Inflammatory macrophage (primary cell): Measurements from ENCODE around the gene VEZT.

Experiments used
- DNase-seq, 2 donors: peaks; one replicate each; pipeline ENCODE4 v3.0.0-alpha.2; 2020 to 2022

Gene VEZT

DNA sequence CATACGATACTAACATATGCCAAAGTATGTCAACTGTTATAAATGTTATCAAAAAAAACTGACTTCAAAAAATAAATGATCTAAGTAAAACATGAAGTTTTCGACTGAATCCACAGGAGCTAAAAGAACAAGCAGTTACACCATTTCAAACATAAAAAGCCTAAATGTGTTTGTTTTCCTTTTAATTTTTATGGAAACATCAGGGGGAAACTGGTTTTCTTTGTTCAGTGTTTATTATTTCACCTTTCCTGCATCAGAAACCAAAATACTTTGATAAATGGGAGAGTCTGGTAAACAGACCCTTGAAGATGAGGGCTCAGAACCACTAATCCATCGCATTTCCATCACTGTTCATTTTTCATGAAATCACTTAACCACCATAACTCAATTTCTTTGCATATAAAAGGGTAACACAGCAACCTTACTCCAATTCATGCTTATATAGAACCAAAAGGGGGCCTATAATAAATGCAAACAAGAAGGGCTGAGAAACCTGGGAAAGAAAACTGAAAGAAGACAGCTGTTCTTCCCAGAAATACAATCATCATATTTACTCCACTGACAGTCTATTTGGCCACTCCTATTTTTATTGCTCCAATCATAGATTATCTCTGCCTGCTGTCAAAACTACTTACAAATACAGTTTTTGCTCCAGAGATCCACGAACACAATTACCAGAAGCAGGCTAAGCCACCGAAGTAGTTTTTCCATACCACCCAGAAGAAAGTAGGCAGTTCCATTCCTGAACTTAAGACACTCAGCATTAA lies 17.3 kb upstream of the VEZT start:
- DNase-seq: no peak

DNA sequence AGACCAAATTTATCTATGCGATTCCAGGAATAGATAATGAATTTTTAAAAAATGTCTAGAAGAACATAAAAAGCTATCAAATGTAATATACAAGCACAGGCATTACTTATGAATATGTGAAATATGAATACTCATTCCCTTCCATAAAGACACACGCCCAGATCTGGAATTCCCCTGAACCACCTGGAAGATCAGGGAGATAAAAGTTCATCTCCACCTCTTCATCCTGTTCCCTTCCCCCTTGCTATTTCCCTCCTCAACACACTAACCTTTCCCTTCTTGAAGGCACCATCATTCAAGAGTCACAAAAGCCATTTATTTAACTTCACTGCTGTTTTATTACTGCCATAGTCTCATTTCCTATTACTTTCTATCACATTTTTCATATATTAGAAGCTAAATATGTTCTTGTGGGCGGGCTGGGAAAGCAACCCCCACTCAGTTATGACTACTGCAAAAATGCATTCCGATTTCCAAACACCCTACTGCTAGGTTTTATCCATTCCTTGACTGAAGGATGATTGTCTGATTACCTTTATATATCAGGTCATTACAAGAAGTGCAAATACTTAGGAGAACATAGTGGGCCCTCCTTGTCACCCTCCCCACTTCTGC lies 16.4 kb upstream of the VEZT start:
- DNase-seq: peak in 1 of 2 donors; percentile 34

DNA sequence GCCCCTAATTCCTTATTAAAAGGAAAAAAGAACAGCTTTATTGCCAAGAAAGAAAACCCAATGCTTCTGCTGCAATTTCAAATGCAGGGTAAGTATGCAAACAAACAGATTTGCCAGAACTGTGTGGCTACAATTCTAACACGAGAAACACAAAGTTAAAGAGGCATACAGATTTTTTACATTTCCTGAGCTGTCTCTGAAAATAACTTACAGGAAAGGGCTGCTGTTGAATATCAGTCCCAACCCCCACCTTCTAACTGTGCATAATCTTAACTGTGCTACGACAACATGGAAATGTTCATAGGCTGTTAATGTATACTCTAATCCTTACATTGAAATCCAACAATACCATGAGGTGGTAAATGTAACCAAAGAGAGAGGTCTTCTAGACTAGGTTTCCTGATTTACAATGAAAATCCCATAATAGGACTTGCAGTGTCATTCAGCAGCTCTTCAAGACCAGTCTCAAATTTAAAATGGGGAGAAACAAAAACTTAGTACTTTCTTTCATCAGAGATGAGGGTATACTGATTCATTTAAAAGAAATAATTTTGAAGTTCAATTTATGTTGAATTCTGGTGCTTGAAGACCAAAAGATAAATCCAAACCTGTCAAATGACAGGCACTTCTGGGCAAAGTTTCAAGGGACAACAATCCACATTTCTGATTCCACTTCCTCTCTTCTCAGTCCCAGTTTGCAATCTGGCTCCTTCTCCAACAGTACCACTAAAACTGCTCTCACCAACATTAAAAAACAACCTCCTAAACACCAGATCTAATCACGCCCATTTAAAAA lies 14.7 kb upstream of the VEZT start:
- DNase-seq: no peak

DNA sequence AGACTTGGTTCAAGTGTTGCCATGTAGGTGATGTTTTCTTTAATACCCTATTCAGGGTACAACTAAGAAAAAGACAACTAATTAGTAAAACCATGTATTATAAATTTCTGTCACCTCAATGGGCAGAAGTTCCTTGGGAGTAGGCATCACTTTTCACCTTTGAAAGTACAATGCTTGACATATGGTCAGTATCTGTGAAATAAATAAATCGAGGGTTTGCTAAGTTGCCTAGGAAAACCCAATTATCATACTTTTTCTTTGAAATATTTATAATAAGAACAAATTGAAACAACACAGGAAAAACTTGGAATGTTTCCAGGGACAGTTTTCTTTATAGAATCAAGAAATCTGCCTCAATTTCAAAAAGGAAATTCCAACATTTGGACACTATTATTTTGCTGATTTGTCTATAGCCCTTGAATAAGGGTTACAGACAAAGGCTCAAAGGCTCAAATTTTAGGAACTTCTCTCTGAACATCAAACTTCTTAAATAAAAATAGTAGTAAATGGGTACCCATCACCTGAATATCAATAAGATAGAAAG lies 14.0 kb upstream of the VEZT start:
- no peak for DNase-seq

DNA sequence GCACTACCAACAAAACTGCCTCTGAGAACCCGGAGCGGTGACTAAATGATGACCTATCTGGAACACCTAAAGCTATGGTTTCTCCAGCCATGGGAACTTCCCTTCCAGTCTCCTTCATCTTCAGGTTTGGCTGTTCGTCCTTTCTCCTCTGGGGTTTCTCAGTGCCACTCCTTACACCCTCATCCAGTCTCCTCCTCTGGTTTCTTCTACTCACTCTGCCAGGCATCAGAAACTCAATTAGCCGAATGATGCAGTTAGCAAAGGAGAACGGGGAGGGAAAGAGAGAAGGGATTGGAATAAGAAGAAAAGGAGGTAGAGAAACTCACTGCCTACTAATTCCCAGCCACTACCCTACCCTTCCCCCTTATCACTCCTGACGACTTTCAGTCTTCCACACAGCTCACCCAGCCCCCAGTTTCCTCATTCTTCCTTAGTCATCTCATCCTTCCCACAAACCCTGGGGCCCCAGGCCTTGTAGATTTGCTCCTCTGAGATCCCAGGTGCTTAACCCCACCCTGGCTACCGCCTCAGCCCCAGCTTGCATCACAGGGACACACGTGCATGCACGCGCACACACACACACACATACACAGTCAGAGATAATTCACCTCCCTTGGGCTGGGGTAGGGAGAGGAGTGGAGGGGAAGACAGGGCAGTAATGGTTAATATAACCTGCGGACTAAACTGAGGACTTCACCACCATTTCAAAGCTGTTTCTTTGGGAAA lies 13.3 kb upstream of the VEZT start:
- DNase-seq: peak; percentile 42 to 72

DNA sequence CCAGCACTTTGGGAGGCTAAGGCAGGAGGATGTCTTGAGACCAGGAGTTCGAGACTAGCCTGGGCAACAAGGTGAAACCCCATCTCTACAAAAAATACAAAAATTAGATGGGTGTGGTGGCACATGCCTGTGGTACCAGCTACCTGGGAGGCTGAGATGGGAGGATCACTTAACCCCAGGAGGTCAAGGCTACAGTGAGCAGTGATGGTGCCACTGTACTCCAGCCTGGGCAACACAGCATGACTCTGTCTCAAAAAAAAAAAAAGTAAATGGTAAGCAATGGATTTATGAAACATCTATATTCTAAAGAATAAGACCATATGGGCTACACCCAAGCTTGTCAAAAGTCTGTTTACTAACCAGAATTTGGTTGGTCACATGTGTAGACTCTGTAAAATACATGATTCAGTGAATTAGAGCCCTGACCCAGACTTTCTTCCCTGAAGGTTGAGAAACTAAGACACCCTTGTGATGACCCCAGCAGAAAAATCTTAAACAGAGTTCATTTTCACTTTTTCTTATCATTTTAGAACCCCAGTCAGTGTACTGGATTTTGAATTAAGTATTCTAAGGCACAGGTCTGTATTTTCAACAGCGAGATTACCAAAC lies 12.5 kb upstream of the VEZT start:
- peak; percentile 33 to 44 for DNase-seq

DNA sequence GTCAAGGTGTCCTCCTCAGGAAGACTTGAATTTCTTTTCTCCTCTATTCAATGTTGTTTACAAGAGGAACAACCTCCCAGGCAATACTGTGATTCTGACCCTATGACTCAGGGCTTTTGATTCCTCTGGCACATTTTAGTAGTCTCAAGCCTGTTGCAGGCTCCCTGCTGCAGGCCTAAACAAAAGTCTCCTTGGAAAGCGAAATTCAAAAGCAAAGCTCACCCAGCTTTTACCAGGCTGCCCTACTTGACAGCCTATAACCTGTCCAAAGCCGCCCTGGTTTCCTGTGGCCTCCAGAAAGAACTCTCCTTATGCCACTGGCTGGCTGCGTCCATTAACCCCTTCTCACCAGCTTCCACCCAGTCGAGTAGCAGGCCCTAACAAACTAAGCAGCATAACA lies 11.9 kb upstream of the VEZT start:
- peak; percentile 58 to 73 for DNase-seq

DNA sequence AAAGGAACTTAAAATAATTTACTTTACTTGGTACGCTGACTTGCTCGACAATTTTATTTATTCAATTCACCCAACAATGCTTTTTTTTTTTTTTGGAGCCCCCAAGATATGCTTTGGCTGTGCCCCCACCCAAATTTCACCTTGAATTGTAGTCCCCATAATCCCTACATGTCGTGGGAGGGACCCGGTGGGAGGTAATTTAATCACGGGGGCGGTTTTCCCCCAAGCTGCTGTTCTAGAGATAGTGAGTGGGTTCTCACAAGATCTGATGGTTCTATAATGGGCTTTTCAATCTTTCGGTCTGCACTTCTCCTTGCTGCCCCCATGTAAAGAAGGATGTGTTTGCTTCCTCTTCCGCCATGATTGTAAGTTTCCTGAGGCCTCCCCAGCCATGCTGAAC lies 10.7 kb upstream of the VEZT start:
- no peak for DNase-seq

DNA sequence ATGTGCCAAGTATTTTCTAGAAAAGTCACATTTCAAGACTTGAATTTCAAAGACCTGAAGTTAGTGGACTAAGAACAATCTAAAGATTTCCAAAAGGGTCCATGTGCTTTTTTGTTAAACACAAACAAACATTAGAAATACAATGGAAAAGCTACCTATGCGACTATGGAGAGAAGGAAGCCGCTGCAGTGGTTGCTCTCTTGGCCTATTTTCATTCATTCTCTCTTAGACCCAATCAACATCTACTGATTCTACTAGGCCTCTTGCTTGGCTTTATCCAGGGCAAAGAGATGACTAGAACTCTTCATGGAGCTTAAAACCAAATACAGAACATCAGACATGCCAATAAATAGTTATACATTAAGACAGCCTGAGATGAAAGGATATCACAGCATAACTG lies 10.2 kb upstream of the VEZT start:
- no peak for DNase-seq

DNA sequence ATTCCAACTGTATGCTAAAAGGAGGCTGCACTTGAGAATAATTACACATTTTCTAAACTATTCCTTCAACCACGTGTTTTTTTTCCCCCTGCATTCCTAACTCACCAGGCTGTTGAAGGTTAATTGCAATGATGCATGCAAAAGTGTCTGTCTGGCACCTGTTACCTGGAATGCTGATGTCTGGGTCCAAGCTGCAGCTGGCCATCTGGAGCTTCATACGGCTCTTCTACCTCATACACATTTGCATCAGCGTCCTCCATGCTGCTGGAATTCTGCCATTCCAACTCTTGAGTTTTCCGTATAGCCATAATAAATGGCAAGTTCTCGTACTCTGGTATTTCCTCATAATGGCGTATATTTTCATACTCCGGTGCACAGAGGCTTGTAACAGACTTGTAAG lies 8.9 kb upstream of the VEZT start:
- DNase-seq: no peak

DNA sequence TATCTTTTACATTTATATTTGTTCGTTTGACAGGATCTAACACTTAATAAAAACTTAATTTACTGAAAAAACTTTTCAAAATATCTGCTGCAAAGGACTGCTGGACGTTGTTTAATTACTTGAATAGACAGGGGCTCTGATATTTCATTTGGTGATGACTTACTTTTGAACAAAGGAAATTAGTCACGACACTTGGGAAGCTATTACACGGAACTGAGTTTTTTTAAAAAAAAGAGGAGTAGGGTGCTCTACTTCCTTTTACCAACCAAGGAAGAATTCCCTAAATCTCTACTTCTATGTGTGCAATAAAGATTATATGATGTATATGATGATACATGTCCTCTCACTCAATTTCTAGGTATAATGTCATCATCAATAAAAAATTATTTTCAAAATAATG lies 5.0 kb upstream of the VEZT start:
- peak; percentile 57 to 74 for DNase-seq

DNA sequence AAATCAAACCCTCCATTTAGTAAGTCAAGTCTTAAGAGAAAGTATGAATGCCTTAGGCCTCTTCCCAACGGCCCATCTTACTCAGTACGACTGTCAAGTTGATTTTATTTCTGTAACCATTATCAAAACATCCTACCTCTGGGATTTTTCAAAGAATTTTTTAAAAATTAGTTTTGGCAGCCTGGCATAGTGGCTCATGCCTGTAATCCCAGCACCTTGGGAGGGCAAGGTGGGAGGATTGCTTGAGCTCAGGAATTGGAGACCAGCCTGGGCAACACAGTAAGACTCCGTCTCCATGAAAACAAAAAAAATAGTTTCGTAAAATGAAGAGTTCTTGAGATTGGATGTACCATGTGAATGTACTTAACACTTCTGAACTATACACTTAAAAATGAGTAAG lies 4.5 kb upstream of the VEZT start:
- DNase-seq: no peak

DNA sequence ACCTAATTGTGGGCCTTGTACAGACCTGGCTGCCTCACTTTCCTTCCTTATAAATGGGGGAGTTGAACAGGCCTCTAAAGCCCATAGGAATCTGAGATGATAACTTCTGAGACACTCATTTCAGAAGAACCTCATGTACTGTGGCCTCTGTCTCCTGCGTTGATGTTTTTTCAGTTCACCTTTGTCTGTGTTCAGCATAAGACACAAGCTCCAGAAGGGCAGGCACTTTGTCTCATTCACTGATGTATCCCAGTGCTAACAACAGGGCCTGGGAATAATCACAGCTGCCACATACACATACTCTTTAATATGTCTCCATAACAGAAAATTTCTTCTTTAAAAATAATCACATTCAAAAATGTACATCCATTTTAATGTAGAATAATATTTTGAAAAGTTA lies 3.7 kb upstream of the VEZT start:
- no peak for DNase-seq

DNA sequence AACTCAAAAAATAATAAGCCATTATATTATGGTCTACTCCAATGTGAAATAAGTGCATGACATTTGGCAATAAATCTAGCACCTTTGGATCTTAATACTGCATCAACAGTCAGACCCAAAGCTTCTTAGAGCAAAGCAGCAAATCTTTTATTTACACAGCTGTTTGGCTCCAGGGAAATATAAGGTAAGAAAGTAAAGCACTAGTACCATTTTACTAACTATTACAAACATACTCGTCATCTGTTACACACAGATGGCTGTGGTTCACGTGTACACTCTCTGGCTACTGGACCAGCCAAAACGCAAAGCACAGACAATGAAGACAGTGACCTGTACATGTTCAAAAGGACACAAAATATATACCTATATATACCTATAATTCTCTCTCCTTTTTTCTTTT lies 3.1 kb upstream of the VEZT start:
- DNase-seq: no peak

DNA sequence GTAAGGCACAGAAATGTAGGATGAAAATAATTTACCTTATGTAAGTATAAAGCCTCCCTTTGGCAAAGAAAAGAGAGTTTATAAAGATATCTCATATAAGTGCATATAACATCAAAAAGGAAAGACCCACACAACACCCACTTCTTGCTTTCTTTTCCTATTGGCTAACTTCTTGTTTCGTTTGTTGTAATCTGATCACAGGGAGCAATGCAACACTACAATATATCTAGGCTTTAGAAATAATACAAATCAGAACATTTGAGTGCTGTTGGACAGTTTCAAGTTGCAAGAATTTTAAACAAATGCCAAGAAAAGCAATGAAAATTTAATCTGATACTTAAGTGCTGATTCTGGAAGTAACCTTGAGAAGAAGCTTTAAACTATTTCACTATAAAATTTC lies 1.7 kb upstream of the VEZT start:
- DNase-seq: peak; percentile 65 to 76

DNA sequence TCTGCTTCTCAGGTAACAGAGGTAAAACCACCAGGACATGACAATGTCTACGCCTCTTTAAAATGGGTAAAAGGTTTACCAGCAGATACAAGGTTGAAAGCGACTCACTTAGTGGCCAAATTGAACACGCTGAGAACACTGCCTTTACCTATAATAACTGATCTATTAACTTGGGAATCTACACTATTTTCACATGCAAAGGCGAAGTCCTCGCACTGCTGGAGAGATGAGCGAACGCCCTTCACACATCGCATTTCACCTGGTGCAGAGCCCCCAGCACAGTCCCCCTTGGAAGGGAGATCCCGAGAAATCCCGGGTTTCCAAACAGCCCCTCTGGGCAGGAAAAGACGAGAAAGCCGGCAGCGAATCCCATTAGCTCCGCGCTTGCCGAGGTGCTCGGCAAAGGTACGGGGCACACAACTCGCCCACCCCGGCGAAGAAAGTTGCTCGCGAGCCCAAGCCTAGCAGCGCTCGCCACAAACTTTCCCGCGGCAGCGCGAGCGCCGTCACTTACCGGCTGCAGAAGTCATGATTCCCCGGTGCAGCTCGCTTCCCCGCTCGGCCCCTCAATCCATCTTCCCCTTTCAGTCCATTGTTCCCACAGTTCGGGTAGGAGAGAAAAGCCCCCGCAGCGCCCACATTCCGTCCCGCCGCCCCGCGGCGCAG lies 763 bp upstream of the VEZT start:
- DNase-seq: no peak

DNA sequence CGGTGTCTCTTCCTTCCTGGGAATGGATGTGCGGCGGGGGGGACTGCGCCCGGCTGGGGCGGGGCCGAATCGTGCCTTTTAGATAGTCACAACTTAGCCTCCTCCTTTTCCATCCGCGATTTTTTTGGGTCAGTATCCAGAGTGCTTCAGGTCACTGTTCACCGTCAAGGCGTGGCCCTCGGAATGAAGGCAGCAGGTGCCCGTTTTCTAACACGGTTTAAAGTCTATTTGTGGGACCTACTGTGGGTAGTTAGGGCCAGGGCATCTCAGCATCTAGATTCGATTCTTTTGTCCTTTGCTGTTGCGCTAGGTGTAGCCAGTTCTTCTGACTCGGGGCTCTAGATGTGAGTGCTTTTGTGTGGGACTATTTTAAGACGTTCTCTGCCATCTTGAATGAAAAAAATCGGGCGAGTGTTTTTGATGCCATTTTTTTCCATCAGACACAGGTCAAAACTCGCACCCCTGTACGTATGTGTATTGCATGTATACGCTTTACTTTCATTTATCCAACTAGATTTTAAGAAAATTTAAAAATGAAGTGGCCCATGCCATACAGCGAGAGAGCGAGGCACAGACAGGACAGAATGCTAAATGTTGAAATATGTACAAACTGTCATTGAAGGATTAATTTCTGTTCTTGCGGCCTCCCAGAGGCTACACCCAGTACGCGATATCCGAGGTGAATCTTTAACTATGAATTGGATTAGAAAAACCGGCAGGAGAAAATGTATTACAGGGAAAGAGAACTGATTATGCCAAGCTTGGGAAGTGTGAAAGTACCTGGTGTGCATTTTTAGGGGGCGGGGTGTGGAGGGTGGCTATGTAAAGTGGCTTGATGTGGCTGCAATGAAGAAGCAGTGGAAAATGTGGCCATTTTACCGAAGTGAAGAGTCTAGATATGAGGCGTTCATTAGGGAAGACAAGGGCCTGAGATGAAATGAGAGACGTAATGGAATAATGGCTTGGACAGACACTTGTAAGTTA lies 835 bp downstream of the VEZT start:
- DNase-seq: peak; percentile 31 to 42

DNA sequence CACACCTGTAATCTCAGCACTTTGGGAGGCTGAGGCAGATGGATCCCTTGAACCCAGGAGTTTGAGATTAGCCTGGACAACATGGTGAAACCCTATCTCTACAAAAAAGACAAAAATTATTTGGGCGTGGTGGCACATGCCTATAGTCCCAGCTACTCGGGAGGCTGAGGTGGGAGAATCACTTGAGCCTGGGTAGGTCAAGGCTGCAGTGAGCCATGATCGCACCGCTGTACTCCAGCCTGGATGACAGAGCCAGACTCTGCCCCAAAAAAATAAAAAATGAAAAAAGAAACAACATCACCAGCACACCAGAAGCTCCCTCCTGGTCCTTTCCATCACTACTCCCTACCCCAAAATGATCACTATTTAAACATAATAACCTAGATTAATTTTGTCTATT lies 2.6 kb downstream of the VEZT start:
- DNase-seq: no peak

DNA sequence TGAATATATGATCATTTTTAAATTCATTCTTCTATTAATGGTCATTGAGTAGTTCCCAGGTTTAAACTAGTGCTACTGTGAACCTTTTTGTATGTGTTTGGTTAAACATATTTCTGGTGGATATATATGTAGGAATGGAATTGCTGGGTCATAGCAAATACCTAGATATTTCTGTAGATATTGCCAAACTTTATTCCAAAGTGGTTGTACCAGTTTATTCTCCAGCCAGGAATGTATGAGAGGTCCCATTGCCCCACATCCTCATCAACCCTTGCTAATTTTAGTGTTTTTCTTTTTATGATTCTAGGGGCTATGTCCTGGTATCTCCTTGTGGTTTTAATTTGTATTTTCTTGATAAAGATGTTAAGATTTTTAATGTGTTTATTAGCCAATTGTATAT lies 3.1 kb downstream of the VEZT start:
- no peak for DNase-seq
